H9 (cell line): ENCODE data around the gene LRRC45. TPM values are rescaled to one million over a fixed set of nuclear protein-coding genes. Genes with fewer than 3 reads are reported as not detected.

ENCODE experiments used
- DNase-seq: peaks from one replicate; pipeline ENCODE4 v3.0.0-alpha.2; 2017
- H2AFZ ChIP-seq: one replicate; pipeline ENCODE4 v1.6.1; 2013; ENCODE audit warnings: mild to moderate bottlenecking, low read length, control low read depth, moderate library complexity
- H2AK5ac ChIP-seq: 2 replicates; pipeline ENCODE4 v1.6.1; 2013; ENCODE audit warnings: low read length, control low read depth, mixed read lengths; ENCODE audit not compliant: insufficient read length
- H2BK120ac ChIP-seq: one replicate; pipeline ENCODE4 v1.6.1; 2013; ENCODE audit warnings: low read depth, mild to moderate bottlenecking, low read length, control low read depth, inconsistent platforms; ENCODE audit not compliant: poor library complexity, severe bottlenecking
- H2BK12ac ChIP-seq: 2 replicates; pipeline ENCODE4 v1.6.1; 2013; ENCODE audit warnings: low read length, control low read depth, mixed read lengths, low read depth; ENCODE audit not compliant: insufficient read length
- H2BK15ac ChIP-seq: 2 replicates; pipeline ENCODE4 v1.6.1; 2013; ENCODE audit warnings: low read depth, low read length, control low read depth
- H2BK20ac ChIP-seq: one replicate; pipeline ENCODE4 v1.6.1; 2013; ENCODE audit warnings: low read depth, mild to moderate bottlenecking, low read length, control low read depth, inconsistent platforms; ENCODE audit not compliant: poor library complexity, severe bottlenecking
- H2BK5ac ChIP-seq: 2 replicates; pipeline ENCODE4 v1.6.1; 2013; ENCODE audit warnings: low read length, control low read depth, mixed read lengths; ENCODE audit not compliant: insufficient read length
- H3K14ac ChIP-seq: 2 replicates; pipeline ENCODE4 v1.6.1; 2013; ENCODE audit warnings: low read length, control low read depth; ENCODE audit not compliant: insufficient read depth
- H3K18ac ChIP-seq: 2 replicates; pipeline ENCODE4 v1.6.1; 2013; ENCODE audit warnings: low read depth, mild to moderate bottlenecking, mixed read lengths, low read length, control low read depth; ENCODE audit not compliant: insufficient read length
- H3K23ac ChIP-seq: 2 replicates; pipeline ENCODE4 v1.6.1; 2013; ENCODE audit warnings: low read length, control low read depth, mixed read lengths, low read depth; ENCODE audit not compliant: insufficient read length
- H3K23me2 ChIP-seq: 2 replicates; pipeline ENCODE4 v1.6.1; 2013; ENCODE audit warnings: low read depth, mild to moderate bottlenecking, mixed read lengths, low read length, control low read depth; ENCODE audit not compliant: insufficient read length, poor library complexity, severe bottlenecking
- H3K27ac ChIP-seq: 2 replicates; pipeline ENCODE4 v1.5.1; 2013; ENCODE audit warnings: low read length, control low read depth, mixed read lengths, low read depth; ENCODE audit not compliant: insufficient read length
- H3K27me3 ChIP-seq: 2 replicates; pipeline ENCODE4 v1.6.1; 2013; ENCODE audit warnings: low read length, control low read depth, inconsistent platforms; ENCODE audit not compliant: insufficient read depth
- H3K4ac ChIP-seq: 2 replicates; pipeline ENCODE4 v1.6.1; 2013; ENCODE audit warnings: low read depth, mild to moderate bottlenecking, control low read depth, inconsistent platforms, low read length, moderate library complexity
- H3K4me1 ChIP-seq: 2 replicates; pipeline ENCODE4 v1.6.1; 2013; ENCODE audit warnings: low read length, control low read depth, inconsistent platforms; ENCODE audit not compliant: insufficient read depth
- H3K4me2 ChIP-seq: 2 replicates; pipeline ENCODE4 v1.6.1; 2013; ENCODE audit warnings: low read length, control low read depth, mixed read lengths; ENCODE audit not compliant: insufficient read length, insufficient read depth
- H3K56ac ChIP-seq: 2 replicates; pipeline ENCODE4 v1.6.1; 2013; ENCODE audit warnings: low read depth, mild to moderate bottlenecking, mixed read lengths, low read length, control low read depth; ENCODE audit not compliant: insufficient read length
- H3K79me1 ChIP-seq: 2 replicates; pipeline ENCODE4 v1.6.1; 2013; ENCODE audit warnings: low read depth, mild to moderate bottlenecking, moderate library complexity, low read length, control low read depth, inconsistent platforms; ENCODE audit not compliant: insufficient read depth, poor library complexity, severe bottlenecking
- H3K79me2 ChIP-seq: 2 replicates; pipeline ENCODE4 v1.6.1; 2013; ENCODE audit warnings: low read length, control low read depth, inconsistent platforms; ENCODE audit not compliant: insufficient read depth
- H3K9ac ChIP-seq: 2 replicates; pipeline ENCODE4 v1.6.1; 2013; ENCODE audit warnings: low read length, control low read depth, mixed read lengths; ENCODE audit not compliant: insufficient read length; ENCODE audit errors: extremely low read depth
- H3K9me3 ChIP-seq: one replicate; pipeline ENCODE4 v1.6.1; 2013; ENCODE audit warnings: low read depth, low read length, inconsistent platforms; ENCODE audit not compliant: control insufficient read depth
- H3T11ph ChIP-seq: one replicate; pipeline ENCODE4 v1.6.1; 2013; ENCODE audit warnings: mild to moderate bottlenecking, low read length, control low read depth, inconsistent platforms
- H4K20me1 ChIP-seq: one replicate; pipeline ENCODE4 v1.6.1; 2013; ENCODE audit not compliant: control insufficient read depth, insufficient read length, insufficient read depth
- H4K5ac ChIP-seq: 2 replicates; pipeline ENCODE4 v1.6.1; 2013; ENCODE audit warnings: low read depth, mild to moderate bottlenecking, mixed read lengths, low read length, control low read depth; ENCODE audit not compliant: insufficient read length
- H4K8ac ChIP-seq: replicated peaks from 2 replicates; pipeline ENCODE4 v1.6.1; 2013; ENCODE audit warnings: low read length, control low read depth, mixed read lengths, low read depth; ENCODE audit not compliant: insufficient read length
- H4K91ac ChIP-seq: 2 replicates; pipeline ENCODE4 v1.6.1; 2013; ENCODE audit warnings: low read depth, mild to moderate bottlenecking, moderate library complexity, mixed read lengths, low read length, control low read depth; ENCODE audit not compliant: insufficient read length
- H3K27ac Mint-ChIP-seq, 3 experiments: 2 replicates in 2 of 3; 3 replicates in 1 of 3; pipeline ENCODE4 v1.8.0; 2020 to 2021; ENCODE audit warnings: mixed read lengths in 3 of 3, mild to moderate bottlenecking in 1 of 3, moderate library complexity in 1 of 3
- H3K27me3 Mint-ChIP-seq: 2 replicates; pipeline ENCODE4 v1.8.0; 2021; ENCODE audit warnings: low read depth, mild to moderate bottlenecking, moderate library complexity, mixed read lengths
- H3K36me3 Mint-ChIP-seq, 3 experiments: 2 replicates in 2 of 3; 3 replicates in 1 of 3; pipeline ENCODE4 v1.8.0; 2020 to 2021; ENCODE audit warnings: low read depth in 3 of 3, mixed read lengths in 3 of 3; ENCODE audit not compliant: insufficient read depth in 1 of 3
- H3K4me1 Mint-ChIP-seq, 2 experiments: 2 replicates each; pipeline ENCODE4 v1.8.0; 2020; ENCODE audit warnings: mixed read lengths in 2 of 2
- H3K4me3 Mint-ChIP-seq, 2 experiments: 2 replicates in 1 of 2; 3 replicates in 1 of 2; pipeline ENCODE4 v1.8.0; 2020 to 2021; ENCODE audit warnings: mild to moderate bottlenecking in 2 of 2, mixed read lengths in 2 of 2, moderate library complexity in 1 of 2
- H3K9me3 Mint-ChIP-seq, 2 experiments: 2 replicates in 1 of 2; 3 replicates in 1 of 2; pipeline ENCODE4 v1.8.0; 2020; ENCODE audit warnings: mild to moderate bottlenecking in 2 of 2, mixed read lengths in 2 of 2, moderate library complexity in 1 of 2
- CTCF ChIP-seq: fragments of 200-600 bp; sonication (generic); conservative IDR thresholded peaks from 3 replicates; pipeline ENCODE4 v1.8.0; 2021; ENCODE audit warnings: antibody characterized with exemption, mild to moderate bottlenecking
- WGBS: extraction: QIAGEN DNeasy Blood & Tissue Kit; methylation state at CpG from one replicate; pipeline ENCODE4 v1.1.7; 2013; ENCODE audit warnings: missing lambda C conversion rate, low lambda C conversion rate, mixed read lengths; ENCODE audit not compliant: insufficient read length; ENCODE audit errors: extremely low coverage; 5-methylcytosine and 5-hydroxymethylcytosine counted together
- total RNA-seq: library from RNA; stranded (reverse); gene quantifications from 2 replicates; pipeline ENCODE4 v1.2.1, GENCODE V29; 2021

Gene LRRC45
- total RNA-seq, 1 experiment from 2014 or later, result 28.7 TPM

GRCh38 chr17:82013772-82014321 lies 9.3 kb upstream of the LRRC45 start:
- Mint-ChIP-seq H3K4me3 (no peak overlapping the region), H3K36me3 (peaks cover 2 to 6% (median 3%) of the 10 kb centered on the region in 3 experiments; a peak in 4 of 7 replicates), H3K27ac (no peak overlapping the region), H3K9me3 (no peaks in the 10 kb centered on the region), H3K4me1 (0 out of 4 replicates have a peak, but pooled peaks cover 0 to 2% of the 10 kb centered on the region in 2 experiments), H3K27me3 (no peaks in the 10 kb centered on the region; the same call in 1 of the 2 replicates)
- Histone ChIP-seq H2BK20ac (no peak overlapping the region), H3K4me2 (no peak overlapping the region), H4K20me1 (no peaks in the 10 kb centered on the region), H2BK5ac (no peak overlapping the region), H3K79me2 (no peaks in the 10 kb centered on the region), H3K27me3 (no peaks in the 10 kb centered on the region), H3K9me3 (no peaks in the 10 kb centered on the region), H3K56ac (no peak overlapping the region), H3K23me2 (no peaks in the 10 kb centered on the region), H4K5ac (no peak overlapping the region), H3K4me1 (no peaks in the 10 kb centered on the region), H2BK120ac (no peak overlapping the region), H2BK12ac (no peak overlapping the region), H3T11ph (no peak overlapping the region), H3K79me1 (no peaks in the 10 kb centered on the region), H3K4ac (no peak overlapping the region), H3K9ac (no peak overlapping the region), H3K14ac (no peak overlapping the region), H4K8ac (no peak overlapping the region), H2AK5ac (no peak overlapping the region), H3K18ac (no peak overlapping the region), H3K27ac (no peak overlapping the region), H2BK15ac (no peak overlapping the region), H3K23ac (no peak overlapping the region), H2AFZ (no peak overlapping the region), H4K91ac (no peak overlapping the region)
- DNase-seq, result no peak
- no CpG with 5 or more reads among the region's 16 CpGs for whole genome bisulfite sequencing
- no peak for TF ChIP-seq CTCF
